HG02571 (cell line): ENCODE data around the gene ARPIN.
"Not testable (repeated sequence)": the region's sequence is repeated elsewhere in the genome, so short reads cannot be mapped to it uniquely, and the experiment has no call there.

Source experiments
- ATAC-seq: cut with Tn5 transposase; IDR thresholded peaks from one replicate; pipeline ENCODE4 v1.9.1; 2021; ENCODE audit warnings: mild to moderate bottlenecking, moderate library complexity; ENCODE audit not compliant: unreplicated experiment

Gene ARPIN

DNA sequence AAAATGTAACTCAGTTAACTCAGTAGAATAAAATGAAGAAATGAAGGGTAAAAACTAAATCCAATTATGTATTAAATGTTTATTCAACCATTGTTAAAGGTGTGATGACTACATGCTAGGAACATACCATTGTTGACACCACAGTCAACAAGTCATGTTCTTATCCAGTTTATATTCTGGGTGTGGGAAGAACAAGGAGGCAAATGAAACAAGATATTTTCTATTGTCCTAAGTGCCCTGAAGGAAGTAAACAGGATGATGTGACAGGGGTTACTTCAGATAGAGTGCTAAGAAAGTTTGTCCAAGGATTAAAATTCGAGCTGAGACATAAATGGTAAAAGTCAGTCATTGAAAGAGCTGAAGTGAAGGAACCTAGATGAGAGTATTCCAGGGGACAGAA is 32.0 kb downstream of the ARPIN start:
- ATAC-seq, result no peak

DNA sequence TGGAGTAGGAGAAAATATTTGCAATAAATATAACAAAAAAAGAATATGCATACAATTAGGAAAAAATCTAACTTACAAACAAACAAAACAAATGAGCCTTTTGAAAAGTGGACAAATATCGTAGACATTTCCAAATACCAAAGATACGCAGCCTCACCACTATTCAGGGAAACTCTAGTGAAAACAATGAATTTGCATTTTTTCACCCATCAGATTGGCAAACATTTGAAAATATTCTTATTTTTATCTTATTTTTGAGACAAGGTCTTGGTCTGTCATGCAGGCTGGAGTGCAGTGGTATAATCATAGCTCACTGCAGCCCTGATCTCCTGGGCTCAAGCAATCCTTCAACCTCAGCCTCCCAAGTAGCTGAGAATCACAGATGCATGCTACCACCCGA is 34.4 kb downstream of the ARPIN start:
- ATAC-seq, result no peak

DNA sequence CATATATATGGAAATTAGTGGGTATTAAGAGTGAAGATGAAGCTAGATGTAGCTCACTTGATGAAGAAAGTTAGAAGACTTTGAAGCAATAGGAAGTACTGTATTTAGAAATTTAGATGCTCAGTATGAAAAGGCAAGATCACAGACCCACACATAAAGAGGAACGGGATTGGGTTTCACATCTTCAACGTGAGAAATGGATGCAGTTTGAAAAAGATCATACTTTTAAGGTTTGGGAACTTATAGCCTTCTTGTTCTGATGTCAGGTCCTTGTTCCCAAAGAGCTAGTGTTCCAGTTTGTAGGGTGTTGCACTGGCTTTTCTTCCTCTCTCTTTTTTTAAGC is 35.7 kb downstream of the ARPIN start:
- no peak for ATAC-seq

DNA sequence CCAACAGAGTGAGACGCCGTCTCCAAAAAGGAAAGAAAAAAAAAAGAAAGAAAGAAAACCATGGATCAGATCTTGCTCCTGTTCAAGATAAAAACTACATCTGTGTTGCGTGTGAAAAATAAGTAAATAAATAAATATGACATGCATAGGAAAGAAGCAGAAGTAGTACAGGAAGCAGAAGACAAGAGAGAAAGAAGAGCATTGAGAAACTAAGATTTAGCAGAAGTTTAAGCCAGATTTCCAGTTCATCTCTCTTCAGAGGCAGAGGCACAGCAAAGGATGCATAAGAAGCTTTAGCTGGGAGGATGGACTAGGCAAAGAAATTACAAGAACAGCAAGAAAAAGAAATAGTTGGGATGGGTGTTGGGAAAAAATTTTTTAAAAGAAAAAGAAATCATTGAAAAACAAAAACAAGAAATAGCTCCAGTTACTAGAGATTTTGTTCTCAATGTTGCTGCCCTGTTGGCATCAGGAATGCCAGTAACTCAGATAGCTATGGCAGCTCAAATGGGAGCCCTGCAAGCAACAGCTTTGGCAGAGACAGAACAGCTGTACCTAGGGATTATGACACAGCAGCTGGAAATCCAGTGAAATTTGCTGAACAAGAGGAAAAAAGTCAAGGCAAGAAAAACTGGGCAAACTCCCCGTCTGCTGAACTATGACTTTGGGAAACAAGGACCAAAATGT is 36.2 kb downstream of the ARPIN start:
- no peak for ATAC-seq

DNA sequence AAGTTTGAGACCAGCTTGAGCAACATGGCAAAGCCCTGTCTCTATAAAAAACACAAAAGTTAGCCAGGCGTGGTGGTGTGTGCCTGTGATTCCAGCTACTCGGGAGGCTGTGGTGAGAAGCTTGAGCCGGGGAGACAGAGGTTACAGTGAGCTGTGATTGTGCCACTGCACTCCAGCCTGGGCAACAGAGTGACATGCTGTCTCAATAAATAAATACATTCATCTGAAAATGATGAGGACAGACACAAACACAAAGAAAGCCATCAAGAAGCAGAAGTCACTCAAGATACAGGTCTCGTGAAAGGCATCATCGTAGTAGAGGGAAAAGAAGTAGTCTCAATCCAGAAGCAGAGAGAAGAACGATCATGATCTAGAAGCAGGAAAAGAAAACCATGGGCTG is 37.0 kb downstream of the ARPIN start:
- ATAC-seq, result no peak

DNA sequence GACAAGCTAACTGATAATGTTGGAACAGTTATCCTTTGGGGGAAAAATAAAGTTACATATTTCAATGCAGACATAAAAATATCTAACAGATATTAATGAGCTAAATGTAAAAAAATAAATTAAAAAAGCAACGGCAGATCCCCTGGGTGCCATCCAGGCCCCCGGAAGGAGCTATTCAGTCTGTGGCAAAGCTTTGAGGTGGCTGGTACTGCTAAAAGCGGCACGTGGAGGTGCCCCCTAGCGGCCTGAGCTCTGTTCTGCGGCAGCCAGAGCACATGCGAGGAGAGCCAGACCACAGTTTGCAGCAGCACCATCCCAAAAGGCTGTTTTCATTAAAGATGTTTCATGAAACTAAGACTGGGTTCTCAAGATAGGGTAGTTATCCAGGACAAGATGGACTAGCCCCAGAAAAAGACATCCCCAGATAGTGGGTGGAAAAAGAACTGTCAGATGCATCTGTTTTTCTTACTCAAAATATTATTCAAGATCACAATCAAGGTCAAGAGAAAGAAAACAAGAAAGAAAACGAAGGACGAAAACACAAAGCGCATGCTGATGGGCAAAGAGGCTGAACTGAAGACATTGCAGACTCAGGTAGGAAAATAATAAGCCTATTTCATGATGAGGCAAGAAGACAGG is 37.7 kb downstream of the ARPIN start:
- ATAC-seq, result no peak

DNA sequence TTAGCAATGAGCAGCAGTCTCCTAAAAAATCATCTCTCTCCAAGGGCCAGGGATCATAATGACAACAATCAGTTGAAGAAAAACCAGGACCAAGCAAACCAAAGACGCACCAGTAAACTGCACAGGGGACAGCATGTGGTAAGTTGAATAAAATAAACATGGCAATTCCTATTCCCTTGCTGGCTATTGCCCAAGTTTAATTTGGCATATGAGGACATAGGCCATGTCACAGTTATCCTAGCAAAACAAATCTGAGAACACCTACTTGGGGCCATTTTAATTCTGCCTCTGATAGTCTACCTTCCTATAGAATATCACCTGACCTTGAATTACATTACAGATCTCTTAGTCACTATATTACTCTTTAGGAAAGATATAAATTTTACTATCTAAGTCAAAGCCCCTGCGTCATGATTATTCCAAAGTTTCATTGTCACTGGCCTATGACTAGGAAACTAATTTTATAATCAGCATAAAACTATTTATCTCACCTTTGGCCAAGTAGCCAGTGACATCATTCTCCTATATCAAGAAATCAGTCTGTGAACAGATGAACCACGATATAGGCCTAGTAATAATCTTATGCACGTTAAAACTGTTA is 42.0 kb downstream of the ARPIN start:
- ATAC-seq, result no peak

DNA sequence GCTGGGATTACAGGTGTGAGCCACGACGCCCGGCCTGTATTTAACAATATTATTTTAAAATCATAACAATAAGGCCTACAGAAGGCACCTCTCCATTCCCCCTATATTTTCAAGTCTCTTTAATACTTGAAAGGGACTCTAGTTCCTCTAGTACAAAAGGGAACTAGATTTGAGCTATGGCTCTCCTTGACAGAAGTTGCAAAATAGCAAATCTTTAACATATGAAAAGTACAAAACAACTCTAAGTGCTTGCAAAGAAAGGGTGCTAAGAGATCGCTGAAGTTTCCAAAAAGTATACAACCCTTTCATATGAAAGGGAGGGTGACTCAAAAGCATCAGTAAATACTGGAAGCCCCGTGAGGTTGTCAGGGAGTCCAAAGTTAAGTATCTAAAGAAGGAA is 42.7 kb downstream of the ARPIN start:
- ATAC-seq, result no peak

DNA sequence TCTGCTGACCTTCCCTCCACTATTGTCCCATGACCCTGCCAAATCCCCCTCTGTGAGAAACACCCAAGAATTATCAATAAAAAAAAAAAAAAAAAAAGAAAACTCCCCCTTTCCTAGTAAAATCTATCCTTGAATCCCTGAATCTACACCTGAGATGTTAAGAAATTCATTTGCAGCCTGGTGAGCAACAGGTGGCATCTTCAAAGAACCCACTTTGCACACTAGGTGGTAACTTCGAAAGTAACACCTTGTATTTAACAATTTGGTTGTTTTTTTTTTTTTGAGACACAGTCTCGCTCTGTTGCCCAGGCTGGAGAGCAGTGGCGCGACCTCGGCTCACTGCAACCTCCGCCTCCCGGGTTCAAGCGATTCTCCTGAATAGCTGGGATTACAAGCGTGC is 43.3 kb downstream of the ARPIN start:
- ATAC-seq, result not testable (repeated sequence)

DNA sequence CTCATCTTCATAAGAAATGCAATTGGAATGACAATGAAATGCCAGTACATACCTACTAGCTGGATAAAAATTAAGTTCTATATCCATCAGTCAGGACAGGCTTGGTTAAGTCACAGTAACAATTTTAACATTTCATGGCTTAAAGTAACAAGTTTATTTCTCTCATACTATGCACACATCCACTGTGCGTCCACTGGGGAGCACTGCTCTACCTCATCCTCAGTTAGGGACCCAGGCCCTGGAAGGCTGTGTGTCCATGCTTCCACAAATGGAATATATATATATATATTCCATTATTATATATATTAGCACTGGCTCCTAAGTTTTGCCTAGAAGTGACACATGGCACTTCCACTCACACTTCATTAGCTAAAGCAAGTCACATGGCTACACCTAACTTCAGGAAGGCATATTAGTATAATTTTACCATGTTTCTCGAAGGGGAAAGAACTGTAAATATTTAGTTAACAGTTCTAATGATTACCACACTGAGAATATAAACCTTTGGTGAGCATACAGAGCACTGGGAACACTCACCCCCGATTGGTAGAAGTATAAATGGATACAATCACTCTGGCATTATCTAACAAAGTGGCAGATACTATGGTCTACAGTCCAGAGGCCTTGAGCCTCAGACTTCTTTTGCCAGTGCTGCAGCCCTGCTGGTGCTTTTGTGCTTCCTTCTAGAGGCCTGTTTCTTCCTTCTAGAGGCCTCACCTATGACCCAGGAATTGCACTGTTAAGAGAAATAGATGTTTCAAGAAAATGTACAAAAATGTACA is 47.6 kb downstream of the ARPIN start:
- no peak for ATAC-seq

DNA sequence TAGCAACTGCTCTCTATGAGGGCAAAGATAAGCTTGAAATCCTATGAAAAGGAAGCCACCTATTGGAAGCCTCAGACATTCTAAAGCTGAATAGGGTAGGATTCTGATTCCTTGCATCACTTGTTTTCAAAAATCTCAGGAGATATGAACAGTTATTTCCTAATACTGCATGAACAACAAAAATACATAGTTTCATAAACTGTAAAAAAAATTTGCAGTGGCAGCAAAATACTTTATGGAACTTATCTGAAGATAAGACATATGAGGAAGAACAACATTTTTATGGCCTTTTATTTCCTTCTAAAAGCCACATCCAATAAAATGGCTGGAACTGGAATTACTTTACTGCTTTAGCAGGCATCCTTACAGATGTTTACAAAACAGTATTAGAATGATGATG is 48.8 kb downstream of the ARPIN start:
- ATAC-seq, result no peak

DNA sequence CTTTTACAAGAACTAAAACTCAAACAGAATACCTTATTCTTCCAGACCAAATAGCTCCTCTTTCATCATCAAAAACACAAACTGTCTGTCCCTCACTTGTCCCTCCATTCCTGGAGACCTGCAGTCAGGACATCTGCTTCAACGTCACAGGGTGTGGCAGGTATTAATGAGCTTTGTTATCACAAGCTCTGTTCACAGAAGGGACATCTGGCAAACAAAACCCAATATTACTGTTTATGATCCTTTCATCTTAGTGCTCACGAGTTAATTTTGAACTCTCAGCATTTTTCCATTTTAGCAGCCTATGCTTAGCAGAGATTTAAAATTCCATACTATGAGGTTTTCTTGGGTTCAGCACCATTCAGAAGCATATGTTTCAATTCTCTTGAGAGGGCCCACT is 51.9 kb downstream of the ARPIN start:
- no peak for ATAC-seq

DNA sequence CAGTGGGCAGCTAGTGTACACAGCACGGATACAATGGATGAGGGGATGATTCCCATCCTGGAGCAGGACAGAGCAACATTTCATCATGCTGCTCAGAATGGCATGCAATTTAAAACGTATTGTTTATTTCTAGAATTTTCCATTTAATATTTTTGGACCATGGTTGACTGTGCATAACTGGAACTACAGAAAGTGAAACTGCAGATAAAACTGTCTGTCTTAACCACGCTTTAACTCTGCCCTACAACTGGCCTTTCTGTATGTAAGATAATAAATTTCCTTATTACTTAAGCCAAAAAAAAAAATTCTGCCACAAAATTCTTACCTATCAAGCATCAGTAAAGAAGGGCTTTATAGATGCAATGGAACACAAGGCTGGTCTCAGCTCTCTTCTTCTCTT is 52.3 kb downstream of the ARPIN start:
- ATAC-seq, result no peak

DNA sequence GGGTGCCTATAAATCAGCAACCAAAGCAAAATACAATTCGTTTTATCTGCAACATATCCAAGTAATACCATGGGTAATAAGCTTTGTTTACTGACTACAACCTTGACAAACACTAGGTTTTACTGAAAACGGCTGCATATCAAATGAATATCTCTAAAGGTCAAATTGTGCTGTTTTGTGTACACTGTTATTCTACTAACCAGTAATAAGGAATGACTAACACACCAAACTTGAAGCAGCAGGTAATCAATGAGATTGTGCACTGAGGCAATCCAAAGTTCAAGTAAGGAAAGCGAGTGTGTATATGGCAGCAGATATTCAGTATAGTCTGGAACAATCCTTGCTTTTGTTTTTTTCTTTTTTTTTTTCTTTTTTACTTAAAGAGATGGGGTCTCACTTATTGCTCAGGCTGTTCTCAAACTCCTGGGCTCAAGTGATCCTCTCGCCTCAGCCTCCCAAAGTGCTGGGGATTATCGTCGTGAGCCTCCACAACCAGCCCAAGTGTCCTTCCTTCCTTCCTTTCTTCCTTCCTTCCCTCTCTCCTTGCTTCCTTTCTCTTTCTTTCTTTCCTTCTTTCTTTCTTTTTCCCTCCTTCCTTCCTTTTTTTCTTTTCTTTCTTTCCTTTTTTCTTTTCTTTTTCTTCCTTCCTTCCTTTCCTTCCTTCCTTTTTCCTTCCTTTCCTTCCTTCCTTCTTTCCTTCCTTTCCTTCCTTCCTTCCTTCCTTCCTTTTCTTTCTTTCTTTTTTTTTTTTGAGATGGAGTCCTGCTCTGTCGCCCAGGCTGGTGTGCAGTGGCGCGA is 53.9 kb downstream of the ARPIN start:
- no peak for ATAC-seq

DNA sequence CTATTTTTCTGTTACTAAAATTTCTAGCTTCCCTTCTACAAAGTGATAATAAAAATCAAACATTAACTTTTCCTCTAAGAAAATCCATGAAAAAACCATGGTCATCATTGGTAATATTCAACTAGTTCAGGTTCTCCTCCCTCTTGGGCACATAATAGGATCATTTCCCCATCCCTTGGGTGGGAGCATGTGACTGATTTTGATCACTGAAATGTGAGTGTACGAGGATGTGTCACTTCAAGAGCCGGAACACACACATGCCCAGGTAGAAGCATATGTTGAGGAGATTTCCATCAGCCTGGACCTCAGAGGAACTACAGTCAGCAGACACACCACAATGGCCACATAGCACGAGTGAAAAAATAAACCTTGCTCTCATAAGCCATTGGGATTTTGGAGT is 55.1 kb downstream of the ARPIN start:
- ATAC-seq, result no peak

DNA sequence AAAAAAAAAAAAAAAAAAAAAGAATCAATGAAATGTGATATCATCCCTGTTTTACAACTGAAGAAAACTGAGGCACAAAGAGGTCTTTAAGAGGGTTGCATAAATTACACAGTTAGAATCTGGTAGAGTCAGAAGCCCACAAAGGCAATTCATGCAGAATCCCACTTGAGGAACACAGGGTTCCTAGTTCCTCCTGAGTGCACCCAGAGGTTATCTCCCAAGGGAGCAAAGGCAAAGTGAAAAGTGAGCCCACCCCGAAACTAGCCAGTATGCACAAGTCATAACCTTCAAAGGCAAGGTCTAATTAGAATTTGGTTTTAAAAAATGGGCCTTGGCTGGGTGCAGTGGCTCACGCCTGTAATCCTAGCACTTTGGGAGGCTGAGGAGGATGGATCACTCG is 56.8 kb downstream of the ARPIN start:
- no peak for ATAC-seq

DNA sequence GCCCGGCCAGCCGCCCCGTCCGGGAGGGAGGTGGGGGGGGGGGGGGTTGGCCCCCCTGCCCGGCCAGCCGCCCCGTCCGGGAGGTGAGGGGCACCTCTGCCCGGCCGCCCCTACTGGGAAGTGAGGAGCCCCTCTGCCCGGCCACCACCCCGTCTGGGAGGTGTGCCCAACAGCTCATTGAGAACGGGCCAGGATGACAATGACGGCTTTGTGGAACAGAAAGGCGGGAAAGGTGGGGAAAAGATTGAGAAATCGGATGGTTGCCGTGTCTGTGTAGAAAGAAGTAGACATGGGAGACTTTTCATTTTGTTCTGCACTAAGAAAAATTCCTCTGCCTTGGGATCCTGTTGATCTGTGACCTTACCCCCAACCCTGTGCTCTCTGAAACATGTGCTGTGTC is 57.9 kb downstream of the ARPIN start:
- ATAC-seq, result not testable (repeated sequence)

DNA sequence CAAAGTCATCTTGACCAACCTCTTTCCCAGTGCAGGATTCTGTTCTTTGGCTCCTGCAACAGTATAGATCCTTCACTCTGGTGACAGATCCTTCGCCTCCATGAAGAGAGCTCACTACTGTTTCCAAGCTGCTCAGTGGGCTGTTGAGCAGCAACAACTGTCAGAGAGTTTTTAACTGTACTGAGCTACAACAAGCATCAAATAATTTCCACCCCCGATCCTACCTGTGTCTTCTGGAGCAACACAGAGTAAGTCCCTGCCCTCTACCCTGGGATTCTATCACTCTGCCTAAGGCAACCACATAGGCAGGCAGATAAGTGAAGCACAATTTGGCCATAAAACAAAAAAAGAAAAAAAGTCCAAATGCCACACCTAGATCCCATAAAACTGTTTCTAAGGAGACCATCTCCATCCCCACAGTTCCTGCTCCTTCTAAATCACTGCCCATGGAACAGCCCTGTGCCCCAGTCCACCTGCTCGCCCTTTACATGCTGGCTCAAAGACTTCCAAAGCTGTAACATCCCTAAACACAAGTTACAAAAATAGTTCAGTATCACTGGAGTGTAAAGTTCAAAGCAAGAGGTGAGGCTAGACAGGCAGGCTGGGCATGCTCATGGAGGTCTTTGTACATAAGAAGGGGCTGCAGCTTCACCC is 60.3 kb downstream of the ARPIN start:
- no peak for ATAC-seq

DNA sequence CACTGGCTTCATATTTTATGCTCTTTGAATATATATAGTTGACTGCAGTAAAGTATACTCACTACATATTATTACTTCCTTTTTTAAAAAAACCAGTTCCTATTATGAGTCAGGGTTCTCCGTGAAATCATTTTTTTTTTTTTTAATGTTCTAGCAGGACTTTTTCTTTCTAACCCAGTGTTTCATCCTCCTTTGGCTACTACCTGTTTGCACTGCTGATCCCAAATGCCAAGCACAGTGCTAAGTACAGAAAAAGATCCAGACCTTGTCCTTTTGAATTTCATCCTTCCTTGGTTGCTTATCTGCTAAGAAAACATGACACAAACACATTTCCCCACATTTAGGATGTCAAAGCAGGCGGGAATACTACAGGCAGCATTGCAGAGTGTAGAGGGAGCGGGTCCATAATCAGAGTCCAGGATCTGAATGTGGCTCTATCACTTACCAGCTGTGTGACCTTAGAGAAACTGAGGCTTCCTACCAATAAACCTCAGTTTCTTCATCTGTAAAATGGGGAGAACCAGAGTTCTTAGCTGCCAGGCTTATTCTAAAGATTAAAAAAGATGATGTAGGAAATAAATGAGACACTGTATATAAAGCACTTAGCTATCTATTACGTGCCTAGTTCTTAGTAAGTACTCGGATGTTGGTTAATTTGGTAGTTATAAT is 60.9 kb downstream of the ARPIN start:
- ATAC-seq, result no peak

DNA sequence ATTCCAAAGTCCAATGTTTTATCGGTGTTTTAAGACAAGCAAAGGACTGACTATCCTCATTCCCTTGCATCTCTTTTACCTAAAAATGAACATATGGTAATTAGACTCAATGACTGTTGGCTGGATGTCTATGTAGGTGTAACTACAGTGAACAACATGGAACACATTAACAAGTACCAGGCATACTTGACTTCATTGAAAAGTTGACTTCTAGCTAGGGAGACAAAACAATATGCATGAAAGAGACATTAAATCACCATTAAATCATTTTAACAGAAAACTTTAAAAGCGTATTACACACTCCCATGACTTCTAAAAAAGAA is 63.8 kb downstream of the ARPIN start:
- no peak for ATAC-seq
